NCI-H2081 treated with DMSO at 0.1 percent for 48 hours (cell line): ENCODE data around the gene RPH3AL.
"Not testable (repeated sequence)": the region's sequence is repeated elsewhere in the genome, so short reads cannot be mapped to it uniquely, and the experiment has no call there.

ENCODE experiments used
- DNase-seq: peaks from one replicate; lab custom pipeline; 2025; lab: John Stamatoyannopoulos, UW

The RPH3AL gene

DNA sequence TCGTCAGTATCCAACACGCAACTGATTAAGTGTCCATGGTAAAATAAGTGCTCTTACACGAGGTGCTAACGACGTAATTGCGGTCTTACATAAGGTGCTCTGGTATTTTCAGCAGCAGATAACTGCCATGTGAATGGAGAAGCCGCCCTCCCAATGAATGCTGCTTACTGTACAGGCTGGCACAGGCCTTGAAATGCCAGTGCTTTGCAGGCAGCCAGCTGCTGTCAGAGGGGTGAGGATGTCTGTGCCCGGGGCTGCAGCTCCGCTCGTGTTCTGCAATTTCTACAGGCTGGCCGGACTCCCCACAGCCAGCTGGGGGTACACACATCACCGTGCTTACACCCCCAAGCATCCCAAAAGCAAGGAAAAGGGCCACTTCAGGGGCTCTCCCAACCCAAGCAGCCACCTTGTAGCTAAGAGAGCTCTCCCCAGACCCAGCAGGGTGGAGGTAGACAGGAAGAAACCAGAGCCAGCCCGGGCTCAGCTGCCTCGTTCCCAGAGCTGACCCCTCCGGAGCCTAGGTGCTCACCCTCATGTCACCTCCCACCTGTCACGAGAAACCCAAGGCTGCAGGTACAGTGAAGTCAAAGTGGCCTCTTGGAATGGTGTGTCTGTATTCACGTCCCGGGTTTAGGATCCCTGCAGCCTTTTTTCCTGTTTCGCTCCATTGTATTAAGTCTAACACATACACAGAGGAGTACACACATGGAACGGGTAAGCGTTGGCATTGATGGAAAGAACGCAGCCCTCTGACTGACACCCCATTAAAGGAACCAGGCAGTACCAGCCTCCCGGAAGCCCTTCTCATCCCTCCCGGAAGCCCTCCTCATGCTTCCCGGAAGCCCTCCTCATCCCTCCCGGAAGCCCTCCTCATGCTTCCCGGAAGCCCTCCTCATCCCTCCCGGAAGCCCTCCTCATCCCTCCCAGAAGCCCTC is 27.2 kb upstream of the RPH3AL start:
- DNase-seq: no peak

GRCh38 chr17:378068-378467 is 25.5 kb upstream of the RPH3AL start:
- no peak for DNase-seq

GRCh38 chr17:376936-377863 is 24.6 kb upstream of the RPH3AL start:
- DNase-seq: no peak

DNA sequence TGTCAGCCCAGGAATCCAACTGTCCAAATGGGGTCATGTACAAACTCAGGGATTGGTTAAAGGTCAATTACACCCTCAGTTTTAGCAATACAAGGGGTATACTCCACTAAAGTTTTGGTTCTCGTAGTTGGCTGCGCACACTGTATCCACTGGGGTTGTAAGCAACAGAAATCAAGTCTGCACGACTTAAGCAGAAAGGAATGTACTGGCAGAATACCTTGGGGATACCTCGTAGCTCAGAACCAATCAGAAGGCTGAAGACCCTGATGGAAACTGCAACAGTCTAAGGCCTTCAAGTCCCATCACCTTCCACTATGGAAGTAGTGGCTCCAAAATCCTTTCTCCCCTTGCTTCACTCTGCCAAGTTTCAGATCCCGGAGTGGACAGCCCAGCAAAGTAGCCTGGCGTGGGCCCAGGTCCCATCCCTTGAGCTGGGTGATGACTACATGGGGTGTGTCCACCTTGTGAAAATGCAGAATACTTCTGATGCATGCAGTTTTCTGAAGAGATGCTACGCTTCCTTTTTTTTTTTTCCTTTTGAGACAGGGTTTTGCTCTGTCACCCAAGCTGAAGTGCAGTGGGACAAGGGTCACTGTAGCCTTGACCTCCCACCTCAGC is 21.1 kb upstream of the RPH3AL start:
- no peak for DNase-seq

GRCh38 chr17:372157-373152 is 19.8 kb upstream of the RPH3AL start:
- no peak for DNase-seq

DNA sequence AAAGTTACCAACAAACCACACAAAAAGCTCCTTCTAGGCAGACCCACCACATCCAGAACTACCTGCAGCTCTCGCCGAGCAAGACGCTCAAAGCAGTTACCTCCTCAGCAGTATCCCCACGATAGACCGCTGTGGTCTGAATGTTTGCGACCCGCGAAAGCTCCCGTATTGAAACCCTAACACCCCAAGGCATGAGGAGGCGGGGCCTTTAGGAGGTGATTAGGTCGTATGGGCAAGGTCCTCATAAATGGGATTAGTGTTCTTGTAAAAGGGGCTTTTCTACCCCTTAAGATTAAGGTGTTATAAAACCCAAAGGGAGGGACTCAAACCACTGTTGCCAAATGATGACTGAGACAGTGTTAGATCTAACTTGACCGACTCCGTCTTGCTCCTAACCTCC is 19.0 kb upstream of the RPH3AL start:
- DNase-seq: no peak

- not testable (repeated sequence) for DNase-seq
Observed at GRCh38 chr17:367656-368055, 15.0 kb upstream of the RPH3AL start.

DNA sequence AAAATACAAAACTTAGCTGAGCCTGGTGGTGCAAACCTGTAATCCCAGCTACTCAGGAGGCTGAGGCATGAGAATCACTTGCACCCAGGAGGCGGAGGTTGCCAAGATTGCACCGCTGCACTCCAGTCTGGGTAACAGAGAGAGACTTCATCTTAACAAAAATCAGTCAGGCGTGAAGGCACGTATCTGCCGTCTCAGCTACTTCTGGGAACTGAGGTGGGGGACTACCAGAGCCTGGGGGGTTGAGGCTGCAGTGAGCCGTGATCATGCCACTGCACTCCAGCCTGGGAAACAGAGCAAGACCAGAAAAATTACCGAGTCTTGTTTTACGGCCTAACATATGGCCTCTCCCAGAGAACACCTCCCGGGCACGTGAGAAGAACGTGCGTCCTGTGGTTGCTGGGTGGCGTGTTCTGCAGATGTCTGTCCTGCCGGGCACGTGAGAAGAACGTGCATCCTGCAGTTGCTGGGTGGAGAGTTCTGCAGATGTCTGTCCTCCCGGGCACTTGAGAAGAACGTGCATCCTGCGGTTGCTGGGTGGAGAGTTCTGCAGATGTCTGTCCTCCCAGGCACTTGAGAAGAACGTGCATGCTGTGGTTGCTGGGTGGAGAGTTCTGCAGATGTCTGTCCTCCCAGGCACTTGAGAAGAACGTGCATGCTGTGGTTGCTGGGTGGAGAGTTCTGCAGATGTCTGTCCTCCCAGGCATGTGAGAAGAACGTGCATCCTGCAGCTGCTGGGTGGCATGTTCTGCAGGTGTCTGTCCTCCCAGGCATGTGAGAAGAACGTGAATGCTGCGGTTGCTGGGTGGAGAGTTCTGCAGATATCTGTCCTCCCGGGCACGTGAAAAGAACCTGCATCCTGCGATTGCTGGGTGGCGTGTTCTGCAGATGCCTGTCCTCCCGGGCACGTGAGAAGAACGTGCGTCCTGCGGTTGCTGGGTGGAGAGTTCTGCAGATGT is 14.3 kb upstream of the RPH3AL start:
- not testable (repeated sequence) for DNase-seq

- no peak for DNase-seq
Observed at GRCh38 chr17:364766-365165, 12.2 kb upstream of the RPH3AL start.

GRCh38 chr17:364308-364707 is 11.7 kb upstream of the RPH3AL start:
- DNase-seq: no peak

- DNase-seq: no peak
Observed at GRCh38 chr17:362721-363120, 10.1 kb upstream of the RPH3AL start.

DNA sequence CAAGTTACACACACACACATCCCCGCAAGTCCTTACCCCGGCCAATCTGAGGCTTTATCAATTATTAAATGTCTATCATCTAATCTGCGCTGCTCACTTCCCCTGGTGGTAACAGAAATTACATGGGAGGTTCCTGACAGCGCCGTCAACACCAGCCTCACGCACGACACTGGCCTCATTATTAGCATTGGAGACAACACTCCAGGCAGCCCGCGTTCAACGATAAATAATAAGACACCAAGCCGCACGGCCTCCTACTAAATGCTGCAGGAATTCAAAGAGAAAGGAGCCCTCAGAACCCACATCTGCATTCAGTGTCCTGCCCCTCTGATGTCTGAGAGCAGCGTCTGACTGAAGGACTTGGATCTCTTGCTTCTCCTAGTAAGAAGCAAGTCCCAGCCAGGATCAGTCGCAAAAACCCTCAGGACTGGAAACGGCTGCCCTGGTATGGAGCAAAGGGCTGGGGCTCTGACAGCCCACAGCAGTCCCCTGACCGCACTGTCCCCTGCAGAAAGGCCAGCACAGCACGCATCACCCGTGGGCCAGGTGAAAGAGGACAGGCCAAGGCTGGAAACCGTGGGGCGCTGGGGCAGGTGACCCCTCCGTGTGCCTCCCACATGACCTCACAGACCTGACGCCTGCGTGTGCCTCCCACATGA is 7.6 kb upstream of the RPH3AL start:
- DNase-seq: no peak

DNA sequence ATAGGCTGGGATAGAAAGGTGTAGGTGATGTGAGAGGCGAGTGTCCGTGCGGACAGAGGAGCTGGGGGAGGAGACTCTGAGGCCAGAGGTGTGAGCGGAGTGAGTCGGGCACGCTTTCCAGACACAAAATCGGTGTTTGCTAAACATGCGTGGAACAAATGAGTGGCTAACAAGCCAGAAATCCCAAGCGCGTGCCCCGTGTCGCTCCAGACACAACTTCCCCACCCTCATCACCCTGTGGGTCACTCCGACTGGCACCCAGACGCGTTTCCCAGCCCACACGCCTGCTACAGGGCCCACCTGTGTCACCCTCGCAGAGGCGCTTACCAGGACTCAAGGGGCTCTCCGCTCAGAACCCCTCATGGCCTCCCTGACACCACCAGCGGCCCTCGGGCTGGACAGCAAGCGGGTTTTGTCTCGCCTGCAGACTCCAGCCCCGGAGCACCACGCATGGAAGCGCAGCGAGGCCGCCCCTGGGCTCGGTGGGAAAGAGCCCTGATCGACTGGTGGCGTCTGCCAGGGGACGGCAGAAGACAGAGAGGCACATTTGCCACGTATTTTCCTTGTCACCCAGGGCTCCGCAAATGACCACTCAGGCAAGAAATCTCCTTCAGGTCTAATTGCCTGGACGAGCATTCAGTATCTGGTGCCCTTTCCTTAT is 6.0 kb upstream of the RPH3AL start:
- no peak for DNase-seq

DNA sequence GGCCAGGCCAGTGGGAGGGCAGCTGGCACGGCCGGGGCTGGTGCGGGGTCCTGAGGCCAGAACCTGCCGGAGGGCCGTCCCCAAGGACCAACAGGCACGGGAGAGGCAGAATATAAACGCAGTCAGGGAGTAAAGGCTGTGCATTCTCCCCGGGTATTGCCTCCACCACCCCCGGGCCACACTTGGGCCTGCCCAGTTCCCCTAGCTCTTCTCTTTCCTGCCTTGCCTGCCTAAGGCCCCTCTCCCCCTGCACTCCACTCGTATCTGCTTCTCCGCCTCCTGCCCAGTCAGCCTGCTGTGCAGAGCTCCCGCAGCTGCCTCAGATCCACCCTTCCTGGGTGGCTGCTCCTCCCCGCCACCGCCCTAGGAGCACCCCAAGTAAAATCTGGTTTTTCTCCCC is 5.0 kb upstream of the RPH3AL start:
- DNase-seq: no peak

- DNase-seq: no peak
Observed at GRCh38 chr17:356671-357434, 4.2 kb upstream of the RPH3AL start.

GRCh38 chr17:354651-355556 is 2.3 kb upstream of the RPH3AL start:
- DNase-seq: no peak

- DNase-seq: no peak
Observed at GRCh38 chr17:353838-354234, 1.2 kb upstream of the RPH3AL start.
